Retina (tissue), 1 donor: ENCODE data around the gene TYW1B.
"Not testable (repeated sequence)": the region's sequence is repeated elsewhere in the genome, so short reads cannot be mapped to it uniquely, and the experiment has no call there.

Source experiments
- DNase-seq: peaks from one replicate; pipeline ENCODE4 v3.0.0-alpha.2; 2016

The TYW1B gene

GRCh38 chr7:72696643-72697042 lies 131.4 kb downstream of the TYW1B start:
- DNase-seq, result not testable (repeated sequence)

GRCh38 chr7:72695482-72695881 lies 132.5 kb downstream of the TYW1B start:
- not testable (repeated sequence) for DNase-seq

- not testable (repeated sequence) for DNase-seq
Observed at GRCh38 chr7:72691442-72691841, 136.6 kb downstream of the TYW1B start.

GRCh38 chr7:72690177-72690576 lies 137.8 kb downstream of the TYW1B start:
- DNase-seq, result not testable (repeated sequence)

GRCh38 chr7:72689344-72689743 lies 138.7 kb downstream of the TYW1B start:
- not testable (repeated sequence) for DNase-seq

- not testable (repeated sequence) for DNase-seq
Observed at GRCh38 chr7:72681211-72681610, 146.8 kb downstream of the TYW1B start.

GRCh38 chr7:72676880-72677279 lies 151.1 kb downstream of the TYW1B start:
- not testable (repeated sequence) for DNase-seq

GRCh38 chr7:72676086-72676690 lies 151.8 kb downstream of the TYW1B start:
- DNase-seq, result not testable (repeated sequence)

- not testable (repeated sequence) for DNase-seq
Observed at GRCh38 chr7:72675686-72676085, 152.3 kb downstream of the TYW1B start.

- no peak for DNase-seq
Observed at GRCh38 chr7:72674394-72674793, 153.6 kb downstream of the TYW1B start.

GRCh38 chr7:72670850-72671249 lies 157.2 kb downstream of the TYW1B start:
- not testable (repeated sequence) for DNase-seq

GRCh38 chr7:72668435-72668834 lies 159.6 kb downstream of the TYW1B start:
- not testable (repeated sequence) for DNase-seq

- not testable (repeated sequence) for DNase-seq
Observed at GRCh38 chr7:72667049-72667448, 161.0 kb downstream of the TYW1B start.

- not testable (repeated sequence) for DNase-seq
Observed at GRCh38 chr7:72648574-72648973, 179.4 kb downstream of the TYW1B start.

- DNase-seq, result not testable (repeated sequence)
Observed at GRCh38 chr7:72643708-72644107, 184.3 kb downstream of the TYW1B start.

- peak; percentile 5 for DNase-seq
Observed at GRCh38 chr7:72641485-72642248, 186.3 kb downstream of the TYW1B start.

GRCh38 chr7:72640740-72641139 lies 187.3 kb downstream of the TYW1B start:
- not testable (repeated sequence) for DNase-seq

GRCh38 chr7:72635273-72635908 lies 192.6 kb downstream of the TYW1B start:
- DNase-seq, result peak; percentile 2

- not testable (repeated sequence) for DNase-seq
Observed at GRCh38 chr7:72632765-72633292, 195.2 kb downstream of the TYW1B start.

GRCh38 chr7:72628375-72628774 lies 199.6 kb downstream of the TYW1B start:
- DNase-seq, result not testable (repeated sequence)

GRCh38 chr7:72626428-72627011 lies 201.5 kb downstream of the TYW1B start:
- DNase-seq, result not testable (repeated sequence)

- DNase-seq, result not testable (repeated sequence)
Observed at GRCh38 chr7:72625721-72626423, 202.1 kb downstream of the TYW1B start.
